Panc1 (cell line): ENCODE data around the gene CELA2B. TPM values are rescaled to one million over a fixed set of nuclear protein-coding genes. Genes with fewer than 3 reads are reported as not detected.

ENCODE experiments used
- ATAC-seq: fragments of 200-7000 bp; cut with Tn5 transposase; 2 replicates; pipeline ENCODE4 v1.9.1; 2020; ENCODE audit warnings: mild to moderate bottlenecking, moderate library complexity
- BruUV-seq: library from RNA; stranded (reverse); fragments of 400-500 nt; replicated peaks from 2 replicates; lab custom pipeline; 2021; lab: Mats Ljungman, UMichigan
- CTCF ChIA-PET: fragments of 300-600 bp; sonication (Branson Sonifier 250); formaldehyde crosslinking; loops from one replicate; lab custom pipeline; 2022; ENCODE audit warnings: antibody characterized with exemption; lab: Charles Lee
- POLR2A ChIA-PET: fragments of 300-600 bp; sonication (Branson Sonifier 250); formaldehyde crosslinking; loops from one replicate; lab custom pipeline; 2022; ENCODE audit warnings: antibody characterized with exemption; lab: Charles Lee
- DNase-seq: peaks from one replicate; pipeline ENCODE4 v3.0.0-alpha.2; 2010; ENCODE audit warnings: low read depth, low spot score
- H3K27ac ChIP-seq: 2 replicates; pipeline ENCODE4 v1.5.1; 2011; ENCODE audit warnings: mild to moderate bottlenecking, low read length, inconsistent platforms
- H3K27me3 ChIP-seq: fragments of 200-500 bp; sonication (Bioruptor generic); 2 replicates; pipeline ENCODE4 v1.6.0; 2014; ENCODE audit warnings: low read length, inconsistent platforms; ENCODE audit not compliant: control insufficient read depth, insufficient read depth
- H3K36me3 ChIP-seq: fragments of 200-500 bp; sonication (Bioruptor generic); 2 replicates; pipeline ENCODE4 v1.5.1; 2014; ENCODE audit warnings: inconsistent platforms, mild to moderate bottlenecking, low read length, moderate library complexity; ENCODE audit not compliant: control insufficient read depth, insufficient read depth
- H3K4me1 ChIP-seq: 2 replicates; pipeline ENCODE4 v1.5.1; 2011; ENCODE audit warnings: inconsistent platforms, mild to moderate bottlenecking, low read length, moderate library complexity; ENCODE audit not compliant: control insufficient read depth, insufficient read depth
- H3K4me3 ChIP-seq, 2 experiments: 2 replicates each; pipeline ENCODE4 v1.5.1; 2011 to 2012; ENCODE audit warnings: low read depth in 2 of 2, low read length in 2 of 2, mild to moderate bottlenecking in 2 of 2, inconsistent platforms in 1 of 2, moderate library complexity in 1 of 2
- H3K9me3 ChIP-seq: fragments of 200-500 bp; sonication (Bioruptor generic); 2 replicates; pipeline ENCODE4 v1.5.1; 2014; ENCODE audit warnings: low read depth, mild to moderate bottlenecking, inconsistent platforms, low read length, moderate library complexity; ENCODE audit not compliant: control insufficient read depth, insufficient read depth
- CTCF ChIP-seq: fragments of 450-650 bp; IDR thresholded peaks from 2 replicates; pipeline ENCODE4 v1.5.1; 2017; ENCODE audit warnings: mild to moderate bottlenecking
- POLR2AphosphoS5 ChIP-seq: IDR thresholded peaks from 2 replicates; pipeline ENCODE4 v1.6.1; 2012; ENCODE audit warnings: mild to moderate bottlenecking, low read depth, low read length, moderate library complexity
- REST ChIP-seq, 2 experiments: IDR thresholded peaks; 2 replicates each; pipeline ENCODE4 v1.6.1; 2011 to 2012; ENCODE audit warnings: low read depth in 2 of 2, control low read depth in 1 of 2, low read length in 1 of 2, mild to moderate bottlenecking in 1 of 2, moderate library complexity in 1 of 2; ENCODE audit not compliant: insufficient read depth in 1 of 2
- SIN3A ChIP-seq: IDR thresholded peaks from 2 replicates; pipeline ENCODE4 v1.6.1; 2012; ENCODE audit warnings: low read depth, mild to moderate bottlenecking, low read length, moderate library complexity, borderline replicate concordance; ENCODE audit not compliant: insufficient read depth
- TCF7L2 ChIP-seq: IDR thresholded peaks from 2 replicates; pipeline ENCODE4 v1.6.1; 2011; ENCODE audit warnings: mild to moderate bottlenecking, low read depth, low read length, inconsistent platforms
- in situ Hi-C: cut with HindIII; loops from 2 replicates; pipeline ENCODE4 v1.10.0; 2016; ENCODE audit warnings: low sequenced_read_pairs, low pct_unique_long_range_greater_than_20kb
- intact Hi-C: fragments of 100-400 bp; cut with micrococcal nuclease; formaldehyde crosslinking; loops from one replicate; pipeline ENCODE4 v1.10.0; 2022; ENCODE audit not compliant: unreplicated experiment
- total RNA-seq: library from RNA; stranded (reverse); gene quantifications from one replicate; pipeline ENCODE4 v1.2.1, GENCODE V29; 2021; ENCODE audit not compliant: unreplicated experiment

CELA2B gene
- total RNA-seq, 1 experiment from 2014 or later, result not detected

GRCh38 chr1:15452866-15453571, 22.9 kb upstream of the CELA2B start:
- in situ Hi-C loops (no loop called here), intact Hi-C loops (no loop called here)
- H3K9me3 ChIP-seq, result no peaks in the 10 kb centered on the region
- POLR2A ChIA-PET, result no interaction called here
- H3K27me3 ChIP-seq, result no peaks in the 10 kb centered on the region
- no peaks in the 10 kb centered on the region for H3K4me1 ChIP-seq
- CTCF ChIA-PET, result no interaction called here
- H3K4me3 ChIP-seq, result no peak overlapping the region
- ATAC-seq (no peak), DNase-seq (no peak)
- H3K36me3 ChIP-seq, result no peaks in the 10 kb centered on the region
- BruUV-seq, result no TSS peak
- TF ChIP-seq POLR2AphosphoS5, result no peak
- TF ChIP-seq SIN3A, result no peak
- TF ChIP-seq CTCF, result no peak
- no peak for TF ChIP-seq REST (IDR thresholded peaks at IDR 0.05; ENCODE audit: insufficient read depth in 1 of 2, low read depth in 2 of 2, low read length in 1 of 2)
- no peak for TF ChIP-seq TCF7L2
- H3K27ac ChIP-seq, result no peak overlapping the region

- POLR2A ChIA-PET, result no interaction called here
- in situ Hi-C loops, result no loop called here
- H3K27ac ChIP-seq, result no peak overlapping the region
Observed at GRCh38 chr1:15453734-15454133, 22.2 kb upstream of the CELA2B start.

More at GRCh38 chr1:15453734-15454133, 22.2 kb upstream of the CELA2B start:
- BruUV-seq, result no TSS peak
- ATAC-seq (no peak), DNase-seq (no peak)
- Histone ChIP-seq H3K36me3 (no peaks in the 10 kb centered on the region), H3K27me3 (no peaks in the 10 kb centered on the region), H3K4me3 (no peak overlapping the region), H3K9me3 (no peaks in the 10 kb centered on the region), H3K4me1 (no peaks in the 10 kb centered on the region)
- TF ChIP-seq REST (IDR thresholded peaks at IDR 0.05; ENCODE audit: insufficient read depth in 1 of 2, low read depth in 2 of 2, low read length in 1 of 2), result no peak
- no peak for TF ChIP-seq CTCF
- no peak for TF ChIP-seq SIN3A
- no peak for TF ChIP-seq POLR2AphosphoS5
- no peak for TF ChIP-seq TCF7L2
- intact Hi-C loops, result no loop called here
- CTCF ChIA-PET, result no interaction called here
